GM19452 (cell line): ENCODE measurements around the gene COLEC12.

Source experiments
- ATAC-seq: cut with Tn5 transposase; IDR thresholded peaks from one replicate; pipeline ENCODE4 v1.9.1; 2021; ENCODE audit not compliant: unreplicated experiment

COLEC12 gene

GRCh38 chr18:500632-501405 lies at the start of gene COLEC12:
Gene COLEC12 (minus strand): TSS chr18:500701. CDS start chr18:500514, 187 bp downstream.
- no peak for ATAC-seq

- no peak for ATAC-seq
These were observed 49.5 kb upstream of the COLEC12 start for GRCh38 chr18:549967-550366.

- ATAC-seq, result no peak
These were observed 43.1 kb upstream of the COLEC12 start for GRCh38 chr18:543447-544078.

GRCh38 chr18:533995-534601 lies 33.6 kb upstream of the COLEC12 start:
- ATAC-seq, result no peak

- no peak for ATAC-seq
These were observed 32.1 kb upstream of the COLEC12 start for GRCh38 chr18:532632-533031.

- no peak for ATAC-seq
These were observed 31.5 kb upstream of the COLEC12 start for GRCh38 chr18:532018-532417.

GRCh38 chr18:527146-527545 lies 26.6 kb upstream of the COLEC12 start:
- no peak for ATAC-seq

- no peak for ATAC-seq
These were observed 26.2 kb upstream of the COLEC12 start for GRCh38 chr18:526681-527080.

- no peak for ATAC-seq
These were observed 24.7 kb upstream of the COLEC12 start for GRCh38 chr18:525036-525797.

GRCh38 chr18:524466-524865 lies 24.0 kb upstream of the COLEC12 start:
- no peak for ATAC-seq

- no peak for ATAC-seq
These were observed 23.1 kb upstream of the COLEC12 start for GRCh38 chr18:523561-523960.

- peak; percentile 85 for ATAC-seq
These were observed 18.7 kb upstream of the COLEC12 start for GRCh38 chr18:519019-519879.

GRCh38 chr18:518081-518480 lies 17.6 kb upstream of the COLEC12 start:
- no peak for ATAC-seq

- no peak for ATAC-seq
These were observed 15.3 kb upstream of the COLEC12 start for GRCh38 chr18:515838-516237.

- no peak for ATAC-seq
These were observed 14.8 kb upstream of the COLEC12 start for GRCh38 chr18:515156-515815.

- ATAC-seq, result no peak
These were observed 13.5 kb upstream of the COLEC12 start for GRCh38 chr18:513826-514530.

- no peak for ATAC-seq
These were observed 12.5 kb upstream of the COLEC12 start for GRCh38 chr18:512957-513356.

- ATAC-seq, result no peak
These were observed 8.3 kb upstream of the COLEC12 start for GRCh38 chr18:508835-509234.

GRCh38 chr18:507636-508035 lies 7.1 kb upstream of the COLEC12 start:
- no peak for ATAC-seq
